Measurements from ENCODE around the gene PSMD3.

The PSMD3 gene

DNA sequence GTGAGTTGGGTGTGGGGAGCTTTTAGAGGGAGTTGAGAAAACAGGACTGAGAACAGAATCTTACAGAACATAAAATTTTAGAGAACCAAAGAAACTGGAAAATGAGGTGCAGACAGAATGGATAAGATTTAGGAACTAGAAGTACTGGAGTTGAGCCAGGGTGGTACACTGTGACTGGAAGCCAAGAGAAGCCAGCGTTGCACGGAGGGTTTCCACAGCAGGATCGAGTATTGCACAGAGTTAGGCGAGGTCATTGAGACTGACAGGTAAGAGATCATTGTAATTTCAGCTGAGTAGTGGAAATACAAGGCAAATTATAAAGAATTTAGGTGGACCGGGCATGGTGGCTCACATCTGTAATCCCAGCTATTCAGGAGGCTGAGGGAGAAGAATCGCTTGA is 11.2 kb upstream of the PSMD3 start:
- no peak overlapping the region for H3K4me3 ChIP-seq (replicated peaks in 1 of 2; ENCODE audit: low read depth in 2 of 2, low read length in 2 of 2)
- no peak for TF ChIP-seq CTCF (IDR thresholded peaks at IDR 0.05; ENCODE audit: low read depth, low read length)
- no peak for DNase-seq (ENCODE audit: low read depth in 2 of 2)

GRCh38 chr17:39970157-39970692 is 10.4 kb upstream of the PSMD3 start:
- no peak for TF ChIP-seq CTCF (IDR thresholded peaks at IDR 0.05; ENCODE audit: low read depth, low read length)
- no peak for DNase-seq (ENCODE audit: low read depth in 2 of 2)

DNA sequence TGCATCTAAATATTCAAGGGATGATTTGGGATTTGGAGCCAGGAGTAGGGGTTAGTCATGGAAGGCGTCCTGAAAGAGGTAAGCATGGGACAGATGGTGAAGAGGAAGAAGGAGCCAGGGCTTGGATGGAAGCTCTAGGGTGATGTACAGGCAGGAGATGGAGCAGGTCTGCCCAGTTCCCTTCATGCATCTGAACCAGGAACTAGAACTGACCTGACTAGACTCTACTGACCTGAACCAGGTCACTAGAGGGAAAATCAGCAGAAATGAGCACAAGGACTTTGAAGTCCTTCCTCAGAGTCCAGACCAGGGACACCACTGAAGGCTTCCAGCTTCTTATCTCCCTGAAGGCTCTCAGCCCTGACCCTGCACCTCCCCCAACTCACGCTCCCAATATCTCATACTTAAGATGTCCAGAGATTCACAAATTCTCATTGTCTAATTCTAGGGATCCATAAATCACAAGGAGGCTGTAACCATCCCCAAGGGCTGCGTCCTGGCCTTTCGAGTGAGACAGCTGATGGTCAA is 9.5 kb upstream of the PSMD3 start:
- no peak for DNase-seq (ENCODE audit: low read depth in 2 of 2)
- H3K4me3 ChIP-seq (replicated peaks in 1 of 2; ENCODE audit: low read depth in 2 of 2, low read length in 2 of 2): no peak overlapping the region
- TF ChIP-seq CTCF (IDR thresholded peaks at IDR 0.05; ENCODE audit: low read depth, low read length): no peak

More at GRCh38 chr17:39970157-39970692, 10.4 kb upstream of the PSMD3 start:
- H3K4me3 ChIP-seq (replicated peaks in 1 of 2; ENCODE audit: low read depth in 2 of 2, low read length in 2 of 2): no peak overlapping the region

DNA sequence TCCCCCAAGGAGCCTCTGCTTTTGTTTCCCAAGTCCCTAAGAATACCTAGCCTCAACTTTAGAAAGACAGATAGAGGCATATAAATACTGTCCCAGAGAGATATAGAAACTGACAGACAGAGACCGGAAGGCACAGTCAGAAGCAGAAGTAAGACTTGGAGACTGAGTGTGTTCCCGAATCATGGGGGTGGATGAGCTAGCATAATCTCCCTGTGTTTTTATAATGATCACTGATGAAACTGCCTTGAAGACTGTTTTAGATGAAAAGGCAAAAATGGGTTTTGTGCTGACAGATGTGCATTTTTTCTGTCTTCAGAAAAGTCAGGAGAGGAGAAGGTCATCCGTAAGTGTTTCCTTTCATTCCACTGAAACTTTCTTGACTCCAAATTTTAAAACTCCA is 8.3 kb upstream of the PSMD3 start:
- no peak overlapping the region for H3K4me3 ChIP-seq (replicated peaks in 1 of 2; ENCODE audit: low read depth in 2 of 2, low read length in 2 of 2)
- DNase-seq (ENCODE audit: low read depth in 2 of 2): peak in 1 of 2 donors; percentile 33
- TF ChIP-seq CTCF (IDR thresholded peaks at IDR 0.05; ENCODE audit: low read depth, low read length): no peak

DNA sequence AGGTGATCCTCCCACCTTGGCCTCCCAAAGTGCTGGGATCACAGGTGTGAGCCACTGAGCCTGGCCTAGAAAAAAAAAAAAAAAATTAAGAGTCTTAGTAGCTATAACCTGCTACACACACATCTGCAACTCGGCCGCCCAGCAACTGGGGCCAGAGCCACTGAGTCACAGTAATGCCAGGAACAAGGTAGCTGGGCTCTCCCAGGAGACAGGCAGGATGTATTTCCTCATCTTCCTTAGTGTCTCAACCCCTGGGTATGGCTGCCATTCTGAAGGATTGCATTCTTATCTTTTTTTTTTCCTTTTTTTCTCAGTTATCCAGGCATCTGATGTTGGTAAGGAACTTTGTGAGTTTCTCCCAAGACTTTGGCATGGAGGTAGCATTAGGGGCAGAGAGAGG is 7.1 kb upstream of the PSMD3 start:
- no peak for TF ChIP-seq CTCF (IDR thresholded peaks at IDR 0.05; ENCODE audit: low read depth, low read length)
- no peak overlapping the region for H3K4me3 ChIP-seq (replicated peaks in 1 of 2; ENCODE audit: low read depth in 2 of 2, low read length in 2 of 2)

DNA sequence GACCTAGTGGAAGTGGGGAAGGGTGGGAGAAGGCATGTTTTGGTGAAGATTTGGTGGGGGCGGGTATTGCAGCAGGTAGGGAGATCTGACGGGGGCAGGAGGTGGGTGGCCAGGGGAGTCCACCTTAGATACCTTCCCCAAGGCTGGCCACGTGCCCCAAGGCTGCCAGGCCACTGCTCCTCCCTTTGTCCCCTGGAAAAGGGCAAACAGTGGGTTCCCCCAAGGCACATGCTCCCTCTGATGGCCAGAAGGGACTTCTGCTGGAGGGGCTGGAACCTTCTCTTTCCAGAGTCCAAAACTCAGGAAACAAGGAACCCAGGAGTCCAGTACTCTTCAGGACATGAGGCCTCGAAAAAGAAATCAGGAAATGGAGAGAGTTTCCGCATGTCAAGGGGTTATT is 6.2 kb upstream of the PSMD3 start:
- TF ChIP-seq CTCF (IDR thresholded peaks at IDR 0.05; ENCODE audit: low read depth, low read length): no peak
- no peak overlapping the region for H3K4me3 ChIP-seq (replicated peaks in 1 of 2; ENCODE audit: low read depth in 2 of 2, low read length in 2 of 2)

More for the DNA sequence above, 7.1 kb upstream of the PSMD3 start:
- peak in 1 of 2 donors; percentile 87 for DNase-seq (ENCODE audit: low read depth in 2 of 2)

DNA sequence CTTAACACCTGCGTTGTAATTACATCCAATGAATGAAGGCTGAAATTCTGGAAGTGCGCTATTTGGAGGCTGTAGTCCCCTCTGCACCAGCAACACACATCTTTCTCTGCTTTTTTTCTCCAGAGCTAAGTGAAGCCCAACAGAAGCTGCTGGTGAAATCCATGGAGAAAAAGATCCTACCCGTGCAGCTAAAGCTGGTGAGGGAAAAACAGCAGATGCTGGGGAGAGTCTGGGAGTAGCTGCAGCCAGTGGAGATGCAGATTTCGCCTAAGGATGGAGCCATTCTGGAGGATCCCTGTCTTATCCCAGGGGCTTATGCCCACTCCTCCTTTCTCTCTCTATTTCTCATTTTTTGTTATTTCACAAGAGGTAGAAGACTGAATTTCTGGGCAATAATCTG is 4.8 kb upstream of the PSMD3 start:
- H3K4me3 ChIP-seq (replicated peaks in 1 of 2; ENCODE audit: low read depth in 2 of 2, low read length in 2 of 2): no peak overlapping the region
- TF ChIP-seq CTCF (IDR thresholded peaks at IDR 0.05; ENCODE audit: low read depth, low read length): no peak
- no peak for DNase-seq (ENCODE audit: low read depth in 2 of 2)

More for the DNA sequence above, 6.2 kb upstream of the PSMD3 start:
- no peak for DNase-seq (ENCODE audit: low read depth in 2 of 2)
